GM19240 (cell line): Measurements from ENCODE around the gene MACF1.

Experiments used
- DNase-seq: peaks from one replicate; pipeline ENCODE4 v3.0.0; 2011; ENCODE audit warnings: low spot score; ENCODE audit not compliant: insufficient read length

MACF1 gene

DNA sequence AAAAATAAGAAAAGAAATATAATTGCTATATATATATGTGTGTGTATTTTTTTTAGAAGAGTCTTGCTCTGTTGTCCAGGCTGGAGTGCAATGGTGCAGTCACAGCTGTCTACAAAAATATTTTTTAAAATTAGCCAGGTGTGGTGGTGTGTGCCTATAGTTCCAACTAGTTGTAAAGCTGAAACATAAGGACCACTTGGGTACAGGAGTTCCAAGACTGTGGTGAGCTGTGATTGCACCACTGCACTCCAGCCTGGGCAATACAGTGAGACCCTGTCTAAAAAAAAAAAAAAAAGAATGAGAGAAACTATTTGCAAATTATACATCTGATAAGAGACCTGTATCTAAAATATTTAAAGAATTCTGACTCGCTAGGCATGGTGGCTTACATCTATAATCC lies 328.9 kb downstream of the MACF1 start:
- no peak for DNase-seq
